K562 (cell line): ENCODE data around the gene ZNF74. TPM values are rescaled to one million over a fixed set of nuclear protein-coding genes. Genes with fewer than 3 reads are reported as not detected.

ENCODE experiments used
- NR1H2 ChIP-seq: sonication (generic); formaldehyde crosslinking; IDR thresholded peaks from 2 replicates; pipeline ENCODE4 v1.4.0; 2020; ENCODE audit warnings: mild to moderate bottlenecking, missing genetic modification reagents
- RBBP5 ChIP-seq: fragments of 200-600 bp; sonication (generic); IDR thresholded peaks from 2 replicates; pipeline ENCODE4 v1.6.1; 2012; ENCODE audit warnings: borderline replicate concordance, mild to moderate bottlenecking, low read length, control low read depth, inconsistent platforms; ENCODE audit not compliant: insufficient read depth, poor library complexity, severe bottlenecking
- RBM39 ChIP-seq: fragments of 200-400 bp; formaldehyde crosslinking; optimal IDR thresholded peaks from 2 replicates; pipeline ENCODE3; 2018; ENCODE audit warnings: low read depth, low read length
- TCF7L2 ChIP-seq: fragments of 150-350 bp; IDR thresholded peaks from 2 replicates; pipeline ENCODE4 v1.6.1; 2016; ENCODE audit warnings: low read depth, mild to moderate bottlenecking, low read length, moderate library complexity
- TEAD2 ChIP-seq: fragments of 450-650 bp; IDR thresholded peaks from 2 replicates; pipeline ENCODE4 v1.6.1; 2016; ENCODE audit warnings: missing genetic modification characterization, control low read depth, missing compliant biosample characterization
- ZC3H11A ChIP-seq: IDR thresholded peaks from 2 replicates; pipeline ENCODE4 v1.6.1; 2012; ENCODE audit warnings: low read depth, low read length, improper control_type of control experiment
- ZKSCAN3 ChIP-seq: fragments of 250-450 bp; sonication (Bioruptor Pico); IDR thresholded peaks from 2 replicates; pipeline ENCODE4 v1.4.0; 2020
- ZKSCAN8 ChIP-seq: fragments of 200-800 bp; sonication (Bioruptor generic); IDR thresholded peaks from 2 replicates; pipeline ENCODE4 v1.6.1; 2016; ENCODE audit warnings: missing genetic modification characterization, missing compliant biosample characterization
- ZNF212 ChIP-seq: fragments of 450-650 bp; formaldehyde crosslinking; IDR thresholded peaks from 2 replicates; pipeline ENCODE4 v1.4.0; 2020; ENCODE audit warnings: mild to moderate bottlenecking
- ZNF324 ChIP-seq: fragments of 250-450 bp; sonication (Bioruptor Pico); IDR thresholded peaks from 2 replicates; pipeline ENCODE4 v1.4.0; 2020; ENCODE audit warnings: mild to moderate bottlenecking
- ZNF830 ChIP-seq: fragments of 250-450 bp; sonication (Bioruptor Pico); IDR thresholded peaks from 2 replicates; pipeline ENCODE4 v1.5.0; 2021; ENCODE audit warnings: mild to moderate bottlenecking
- polyA plus RNA-seq, 8 experiments: library from polyadenylated mRNA; depleted of rRNA in 4 of 8; stranded (reverse) in 5 of 8; unstranded in 3 of 8; fragments of >200 nt; fragmentation: Nextera tagmentation in 2 of 8; fragmentation: Illumina TruSeq in 1 of 8; extraction: Ambion mirVana in 2 of 8; extraction: Trizol in 1 of 8; gene quantifications; 2 replicates each; pipeline versions ENCODE4 v1.2.1 to v1.2.3, GENCODE V29; 2011 to 2014; ENCODE audit warnings: inconsistent platforms in 1 of 8, missing spikeins in 1 of 8
- total RNA-seq, 7 experiments: library from RNA; depleted of rRNA in 6 of 7; stranded (reverse); fragments of >200 nt in 6 of 7; fragmentation: Illumina TruSeq in 2 of 7; extraction: Trizol in 2 of 7; gene quantifications; 2 replicates each; pipeline versions ENCODE4 v1.2.1 to v1.2.3, GENCODE V29; 2011 to 2021; ENCODE audit warnings: low replicate concordance in 1 of 7
- TF ChIP-seq, protein P1 (sequence below): fragments of 200-600 bp; sonication (generic); IDR thresholded peaks from one replicate; pipeline ENCODE4 v1.6.1; 2012; ENCODE audit warnings: mild to moderate bottlenecking, low read depth, low read length, inconsistent platforms

The ZNF74 gene
- total and polyA plus RNA-seq, 9 of the 15 experiments (the other 6 are each of a cell fraction or from before 2014, with no cell fraction given), result 2.4 to 53.5 (median 31.5) TPM

DNA sequence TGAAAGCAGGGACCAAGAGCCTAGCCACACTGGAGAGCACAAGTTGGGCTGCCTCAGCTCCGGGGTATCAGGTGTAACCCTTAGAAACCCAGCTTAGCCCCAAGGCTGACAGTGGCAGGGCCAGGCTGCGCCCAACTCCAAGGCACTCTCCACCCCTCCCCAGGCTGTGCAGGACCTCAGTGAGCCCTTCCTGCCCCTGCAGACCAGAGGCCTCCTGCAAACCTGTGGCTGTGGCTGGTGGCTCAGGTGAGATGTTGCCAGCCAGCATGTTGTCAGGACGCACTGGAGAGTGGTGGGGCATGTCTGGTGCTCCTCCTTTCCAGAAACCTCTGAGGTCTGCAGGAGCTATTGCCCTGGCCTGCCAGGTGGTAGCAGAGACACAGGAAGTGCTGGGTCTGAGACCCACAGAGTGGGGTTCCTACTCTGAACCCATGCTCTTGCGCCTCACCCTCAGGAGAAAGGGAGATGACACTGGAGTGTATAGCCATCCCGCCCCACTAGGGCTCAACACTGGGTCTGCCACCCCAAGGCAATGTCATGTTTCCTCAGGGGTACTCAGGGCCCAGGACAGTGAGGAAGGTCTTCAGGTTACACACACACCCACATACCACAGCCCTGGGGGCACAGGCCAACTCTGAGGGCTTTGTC, 46.1 kb downstream of the ZNF74 start (continued):
- TF ChIP-seq, protein P1, sequence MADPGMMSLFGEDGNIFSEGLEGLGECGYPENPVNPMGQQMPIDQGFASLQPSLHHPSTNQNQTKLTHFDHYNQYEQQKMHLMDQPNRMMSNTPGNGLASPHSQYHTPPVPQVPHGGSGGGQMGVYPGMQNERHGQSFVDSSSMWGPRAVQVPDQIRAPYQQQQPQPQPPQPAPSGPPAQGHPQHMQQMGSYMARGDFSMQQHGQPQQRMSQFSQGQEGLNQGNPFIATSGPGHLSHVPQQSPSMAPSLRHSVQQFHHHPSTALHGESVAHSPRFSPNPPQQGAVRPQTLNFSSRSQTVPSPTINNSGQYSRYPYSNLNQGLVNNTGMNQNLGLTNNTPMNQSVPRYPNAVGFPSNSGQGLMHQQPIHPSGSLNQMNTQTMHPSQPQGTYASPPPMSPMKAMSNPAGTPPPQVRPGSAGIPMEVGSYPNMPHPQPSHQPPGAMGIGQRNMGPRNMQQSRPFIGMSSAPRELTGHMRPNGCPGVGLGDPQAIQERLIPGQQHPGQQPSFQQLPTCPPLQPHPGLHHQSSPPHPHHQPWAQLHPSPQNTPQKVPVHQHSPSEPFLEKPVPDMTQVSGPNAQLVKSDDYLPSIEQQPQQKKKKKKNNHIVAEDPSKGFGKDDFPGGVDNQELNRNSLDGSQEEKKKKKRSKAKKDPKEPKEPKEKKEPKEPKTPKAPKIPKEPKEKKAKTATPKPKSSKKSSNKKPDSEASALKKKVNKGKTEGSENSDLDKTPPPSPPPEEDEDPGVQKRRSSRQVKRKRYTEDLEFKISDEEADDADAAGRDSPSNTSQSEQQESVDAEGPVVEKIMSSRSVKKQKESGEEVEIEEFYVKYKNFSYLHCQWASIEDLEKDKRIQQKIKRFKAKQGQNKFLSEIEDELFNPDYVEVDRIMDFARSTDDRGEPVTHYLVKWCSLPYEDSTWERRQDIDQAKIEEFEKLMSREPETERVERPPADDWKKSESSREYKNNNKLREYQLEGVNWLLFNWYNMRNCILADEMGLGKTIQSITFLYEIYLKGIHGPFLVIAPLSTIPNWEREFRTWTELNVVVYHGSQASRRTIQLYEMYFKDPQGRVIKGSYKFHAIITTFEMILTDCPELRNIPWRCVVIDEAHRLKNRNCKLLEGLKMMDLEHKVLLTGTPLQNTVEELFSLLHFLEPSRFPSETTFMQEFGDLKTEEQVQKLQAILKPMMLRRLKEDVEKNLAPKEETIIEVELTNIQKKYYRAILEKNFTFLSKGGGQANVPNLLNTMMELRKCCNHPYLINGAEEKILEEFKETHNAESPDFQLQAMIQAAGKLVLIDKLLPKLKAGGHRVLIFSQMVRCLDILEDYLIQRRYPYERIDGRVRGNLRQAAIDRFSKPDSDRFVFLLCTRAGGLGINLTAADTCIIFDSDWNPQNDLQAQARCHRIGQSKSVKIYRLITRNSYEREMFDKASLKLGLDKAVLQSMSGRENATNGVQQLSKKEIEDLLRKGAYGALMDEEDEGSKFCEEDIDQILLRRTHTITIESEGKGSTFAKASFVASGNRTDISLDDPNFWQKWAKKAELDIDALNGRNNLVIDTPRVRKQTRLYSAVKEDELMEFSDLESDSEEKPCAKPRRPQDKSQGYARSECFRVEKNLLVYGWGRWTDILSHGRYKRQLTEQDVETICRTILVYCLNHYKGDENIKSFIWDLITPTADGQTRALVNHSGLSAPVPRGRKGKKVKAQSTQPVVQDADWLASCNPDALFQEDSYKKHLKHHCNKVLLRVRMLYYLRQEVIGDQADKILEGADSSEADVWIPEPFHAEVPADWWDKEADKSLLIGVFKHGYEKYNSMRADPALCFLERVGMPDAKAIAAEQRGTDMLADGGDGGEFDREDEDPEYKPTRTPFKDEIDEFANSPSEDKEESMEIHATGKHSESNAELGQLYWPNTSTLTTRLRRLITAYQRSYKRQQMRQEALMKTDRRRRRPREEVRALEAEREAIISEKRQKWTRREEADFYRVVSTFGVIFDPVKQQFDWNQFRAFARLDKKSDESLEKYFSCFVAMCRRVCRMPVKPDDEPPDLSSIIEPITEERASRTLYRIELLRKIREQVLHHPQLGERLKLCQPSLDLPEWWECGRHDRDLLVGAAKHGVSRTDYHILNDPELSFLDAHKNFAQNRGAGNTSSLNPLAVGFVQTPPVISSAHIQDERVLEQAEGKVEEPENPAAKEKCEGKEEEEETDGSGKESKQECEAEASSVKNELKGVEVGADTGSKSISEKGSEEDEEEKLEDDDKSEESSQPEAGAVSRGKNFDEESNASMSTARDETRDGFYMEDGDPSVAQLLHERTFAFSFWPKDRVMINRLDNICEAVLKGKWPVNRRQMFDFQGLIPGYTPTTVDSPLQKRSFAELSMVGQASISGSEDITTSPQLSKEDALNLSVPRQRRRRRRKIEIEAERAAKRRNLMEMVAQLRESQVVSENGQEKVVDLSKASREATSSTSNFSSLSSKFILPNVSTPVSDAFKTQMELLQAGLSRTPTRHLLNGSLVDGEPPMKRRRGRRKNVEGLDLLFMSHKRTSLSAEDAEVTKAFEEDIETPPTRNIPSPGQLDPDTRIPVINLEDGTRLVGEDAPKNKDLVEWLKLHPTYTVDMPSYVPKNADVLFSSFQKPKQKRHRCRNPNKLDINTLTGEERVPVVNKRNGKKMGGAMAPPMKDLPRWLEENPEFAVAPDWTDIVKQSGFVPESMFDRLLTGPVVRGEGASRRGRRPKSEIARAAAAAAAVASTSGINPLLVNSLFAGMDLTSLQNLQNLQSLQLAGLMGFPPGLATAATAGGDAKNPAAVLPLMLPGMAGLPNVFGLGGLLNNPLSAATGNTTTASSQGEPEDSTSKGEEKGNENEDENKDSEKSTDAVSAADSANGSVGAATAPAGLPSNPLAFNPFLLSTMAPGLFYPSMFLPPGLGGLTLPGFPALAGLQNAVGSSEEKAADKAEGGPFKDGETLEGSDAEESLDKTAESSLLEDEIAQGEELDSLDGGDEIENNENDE, result peak; percentile 58
- TF ChIP-seq ZNF212 (CRISPR knock-in tag) (no peak), RBM39 (no peak), ZNF324 (CRISPR knock-in tag) (no peak), ZNF830 (CRISPR knock-in tag) (no peak), ZKSCAN3 (peak; percentile 19; the same call in 1 of the 2 replicates), ZKSCAN8 (no peak), TCF7L2 (no peak; the same call in 1 of the 2 replicates), NR1H2 (CRISPR knock-in tag) (0 out of 2 replicates have a peak, but pooled peaks have one; percentile 77), ZC3H11A (no peak), TEAD2 (no peak), RBBP5 (peak; percentile 22)
